ENCODE data around the gene IGLON5.
A peak's percentile ranks its signal among the peaks of the same experiment; 100 is the strongest.

The IGLON5 gene

GRCh38 chr19:51338563-51339312 lies 27.3 kb downstream of the IGLON5 start:
- Histone ChIP-seq H3K9me3 (ENCODE audit: control insufficient read depth in 1 of 2, low read length in 2 of 2) (no peaks in the 10 kb centered on the region), H3K36me3 (ENCODE audit: control insufficient read depth in 1 of 2, insufficient read depth in 2 of 2, low read length in 2 of 2) (no peaks in the 10 kb centered on the region), H3K4me3 (ENCODE audit: low read depth in 1 of 2, low read length in 2 of 2) (peak overlapping the region; percentile 72 to 82), H3K27ac (ENCODE audit: low read depth, low read length) (peak overlapping the region; percentile 51), H3K4me1 (ENCODE audit: control insufficient read depth in 1 of 2, insufficient read depth in 2 of 2, low read length in 2 of 2) (peaks cover 0 to 9% of the 10 kb centered on the region in 2 donors), H3K9ac (ENCODE audit: low read depth in 1 of 2, low read length in 2 of 2) (peak overlapping the region; percentile 45 to 58), H3K27me3 (ENCODE audit: control insufficient read depth in 1 of 2, insufficient read depth in 2 of 2, low read length in 2 of 2) (no peaks in the 10 kb centered on the region)

GRCh38 chr19:51339313-51339686 lies 27.9 kb downstream of the IGLON5 start:
- peak overlapping the region; percentile 51 for H3K27ac ChIP-seq (ENCODE audit: low read depth, low read length)

GRCh38 chr19:51339687-51340656 lies 28.5 kb downstream of the IGLON5 start:
- Histone ChIP-seq H3K9ac (ENCODE audit: low read depth in 1 of 2, low read length in 2 of 2) (peak overlapping the region; percentile 36 to 60), H3K4me1 (ENCODE audit: control insufficient read depth in 1 of 2, insufficient read depth in 2 of 2, low read length in 2 of 2) (peaks cover 0 to 9% of the 10 kb centered on the region in 2 donors)

More at GRCh38 chr19:51339313-51339686, 27.9 kb downstream of the IGLON5 start:
- Histone ChIP-seq H3K4me1 (ENCODE audit: control insufficient read depth in 1 of 2, insufficient read depth in 2 of 2, low read length in 2 of 2) (peaks cover 0 to 9% of the 10 kb centered on the region in 2 donors), H3K36me3 (ENCODE audit: control insufficient read depth in 1 of 2, insufficient read depth in 2 of 2, low read length in 2 of 2) (no peaks in the 10 kb centered on the region), H3K27me3 (ENCODE audit: control insufficient read depth in 1 of 2, insufficient read depth in 2 of 2, low read length in 2 of 2) (no peaks in the 10 kb centered on the region), H3K9ac (ENCODE audit: low read depth in 1 of 2, low read length in 2 of 2) (peak overlapping the region; percentile 45 to 58), H3K9me3 (ENCODE audit: control insufficient read depth in 1 of 2, low read length in 2 of 2) (no peaks in the 10 kb centered on the region), H3K4me3 (ENCODE audit: low read depth in 1 of 2, low read length in 2 of 2) (peak overlapping the region; percentile 72 to 82)

GRCh38 chr19:51341066-51341465 lies 29.6 kb downstream of the IGLON5 start:
- Histone ChIP-seq H3K4me1 (ENCODE audit: control insufficient read depth in 1 of 2, insufficient read depth in 2 of 2, low read length in 2 of 2) (peaks cover 0 to 9% of the 10 kb centered on the region in 2 donors), H3K27ac (ENCODE audit: low read depth, low read length) (no peak overlapping the region), H3K36me3 (ENCODE audit: control insufficient read depth in 1 of 2, insufficient read depth in 2 of 2, low read length in 2 of 2) (peaks cover 0 to 14% of the 10 kb centered on the region in 2 donors), H3K4me3 (ENCODE audit: low read depth in 1 of 2, low read length in 2 of 2) (no peak overlapping the region), H3K27me3 (ENCODE audit: control insufficient read depth in 1 of 2, insufficient read depth in 2 of 2, low read length in 2 of 2) (no peaks in the 10 kb centered on the region), H3K9me3 (ENCODE audit: control insufficient read depth in 1 of 2, low read length in 2 of 2) (no peaks in the 10 kb centered on the region), H3K9ac (ENCODE audit: low read depth in 1 of 2, low read length in 2 of 2) (no peak overlapping the region)

More at GRCh38 chr19:51339687-51340656, 28.5 kb downstream of the IGLON5 start:
- Histone ChIP-seq H3K36me3 (ENCODE audit: control insufficient read depth in 1 of 2, insufficient read depth in 2 of 2, low read length in 2 of 2) (peaks cover 0 to 3% of the 10 kb centered on the region in 2 donors), H3K27ac (ENCODE audit: low read depth, low read length) (peak overlapping the region; percentile 51), H3K9me3 (ENCODE audit: control insufficient read depth in 1 of 2, low read length in 2 of 2) (no peaks in the 10 kb centered on the region), H3K4me3 (ENCODE audit: low read depth in 1 of 2, low read length in 2 of 2) (peak overlapping the region; percentile 72 to 82), H3K27me3 (ENCODE audit: control insufficient read depth in 1 of 2, insufficient read depth in 2 of 2, low read length in 2 of 2) (no peaks in the 10 kb centered on the region)

GRCh38 chr19:51341976-51342580 lies 30.6 kb downstream of the IGLON5 start, which contains the start of gene VSIG10L:
Gene VSIG10L, minus strand, starts transcription at chr19:51342139. Its CDS starts 15 bp downstream, at chr19:51342124.
- Histone ChIP-seq H3K27me3 (ENCODE audit: control insufficient read depth in 1 of 2, insufficient read depth in 2 of 2, low read length in 2 of 2) (no peaks in the 10 kb centered on the region), H3K27ac (ENCODE audit: low read depth, low read length) (no peak within 1 kb of the TSS), H3K9me3 (ENCODE audit: control insufficient read depth in 1 of 2, low read length in 2 of 2) (no peaks in the 10 kb centered on the region), H3K4me1 (ENCODE audit: control insufficient read depth in 1 of 2, insufficient read depth in 2 of 2, low read length in 2 of 2) (peaks cover 0 to 9% of the 10 kb centered on the region in 2 donors), H3K9ac (ENCODE audit: low read depth in 1 of 2, low read length in 2 of 2) (no peak within 1 kb of the TSS), H3K36me3 (ENCODE audit: control insufficient read depth in 1 of 2, insufficient read depth in 2 of 2, low read length in 2 of 2) (peaks cover 0 to 25% of the 10 kb centered on the region in 2 donors), H3K4me3 (ENCODE audit: low read depth in 1 of 2, low read length in 2 of 2) (no peak within 1 kb of the TSS)

GRCh38 chr19:51342631-51343569 lies 31.5 kb downstream of the IGLON5 start:
- H3K9ac ChIP-seq (ENCODE audit: low read depth in 1 of 2, low read length in 2 of 2), result no peak overlapping the region
- no peak overlapping the region for H3K27ac ChIP-seq (ENCODE audit: low read depth, low read length)
- no peaks in the 10 kb centered on the region for H3K9me3 ChIP-seq (ENCODE audit: control insufficient read depth in 1 of 2, low read length in 2 of 2)
- H3K4me3 ChIP-seq (ENCODE audit: low read depth in 1 of 2, low read length in 2 of 2), result no peak overlapping the region
- H3K36me3 ChIP-seq (ENCODE audit: control insufficient read depth in 1 of 2, insufficient read depth in 2 of 2, low read length in 2 of 2), result peaks cover 0 to 32% of the 10 kb centered on the region in 2 donors
- H3K4me1 ChIP-seq (ENCODE audit: control insufficient read depth in 1 of 2, insufficient read depth in 2 of 2, low read length in 2 of 2), result peaks cover 0 to 9% of the 10 kb centered on the region in 2 donors
- no peaks in the 10 kb centered on the region for H3K27me3 ChIP-seq (ENCODE audit: control insufficient read depth in 1 of 2, insufficient read depth in 2 of 2, low read length in 2 of 2)

- Histone ChIP-seq H3K4me1 (ENCODE audit: control insufficient read depth in 1 of 2, insufficient read depth in 2 of 2, low read length in 2 of 2) (no peaks in the 10 kb centered on the region), H3K9ac (ENCODE audit: low read depth in 1 of 2, low read length in 2 of 2) (no peak overlapping the region), H3K27me3 (ENCODE audit: control insufficient read depth in 1 of 2, insufficient read depth in 2 of 2, low read length in 2 of 2) (no peaks in the 10 kb centered on the region), H3K4me3 (ENCODE audit: low read depth in 1 of 2, low read length in 2 of 2) (no peak overlapping the region), H3K36me3 (ENCODE audit: control insufficient read depth in 1 of 2, insufficient read depth in 2 of 2, low read length in 2 of 2) (peaks cover 4 to 38% of the 10 kb centered on the region in 2 donors), H3K9me3 (ENCODE audit: control insufficient read depth in 1 of 2, low read length in 2 of 2) (no peaks in the 10 kb centered on the region), H3K27ac (ENCODE audit: low read depth, low read length) (no peak overlapping the region)
These were observed 33.7 kb downstream of the IGLON5 start for GRCh38 chr19:51345076-51345620.

GRCh38 chr19:51346742-51347141 lies 35.3 kb downstream of the IGLON5 start:
- Histone ChIP-seq H3K4me3 (ENCODE audit: low read depth in 1 of 2, low read length in 2 of 2) (no peak overlapping the region), H3K9me3 (ENCODE audit: control insufficient read depth in 1 of 2, low read length in 2 of 2) (no peaks in the 10 kb centered on the region), H3K4me1 (ENCODE audit: control insufficient read depth in 1 of 2, insufficient read depth in 2 of 2, low read length in 2 of 2) (no peaks in the 10 kb centered on the region), H3K27me3 (ENCODE audit: control insufficient read depth in 1 of 2, insufficient read depth in 2 of 2, low read length in 2 of 2) (no peaks in the 10 kb centered on the region), H3K27ac (ENCODE audit: low read depth, low read length) (no peak overlapping the region), H3K36me3 (ENCODE audit: control insufficient read depth in 1 of 2, insufficient read depth in 2 of 2, low read length in 2 of 2) (peaks cover 6 to 54% of the 10 kb centered on the region in 2 donors), H3K9ac (ENCODE audit: low read depth in 1 of 2, low read length in 2 of 2) (no peak overlapping the region)

All from duodenal mucosa (tissue), 2 donors.